GM18907 (cell line): ENCODE results near the gene SMYD2.

Experiments
- ATAC-seq: cut with Tn5 transposase; IDR thresholded peaks from one replicate; pipeline ENCODE4 v1.9.1; 2021; ENCODE audit warnings: mild to moderate bottlenecking, moderate library complexity; ENCODE audit not compliant: unreplicated experiment

The SMYD2 gene

DNA sequence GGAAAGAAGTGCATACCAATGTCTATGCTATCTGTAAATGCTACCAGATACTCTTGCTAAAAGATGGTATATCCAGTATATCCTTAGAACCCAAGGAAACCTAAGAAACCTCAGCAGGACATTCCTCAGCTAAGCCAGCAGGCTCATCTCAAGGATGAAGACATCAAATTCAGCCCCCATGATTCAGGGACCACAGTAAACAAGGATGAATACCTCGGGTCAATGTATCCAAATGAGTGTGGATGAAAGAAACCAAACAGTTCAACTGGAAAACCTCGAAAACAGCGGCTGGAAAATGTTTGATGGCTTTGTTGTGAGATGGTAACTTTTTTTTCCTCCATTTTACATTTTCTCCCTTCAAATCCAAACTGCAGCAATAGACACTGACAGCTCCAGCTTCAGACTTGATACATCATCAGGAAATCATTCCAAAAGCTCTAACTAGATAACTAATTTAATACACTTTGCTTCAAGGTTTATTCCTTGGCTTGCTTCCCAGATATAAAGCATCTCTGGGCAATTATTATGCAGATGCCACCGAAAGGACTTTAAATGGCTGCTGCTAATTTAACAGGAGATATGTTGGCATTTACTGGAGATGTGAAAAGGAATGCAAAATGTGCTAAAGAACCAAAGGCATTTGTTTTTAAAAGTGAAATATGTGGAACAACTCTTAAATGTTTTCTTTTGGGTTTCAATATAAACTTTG, 73.6 kb downstream of the SMYD2 start:
- ATAC-seq, result no peak

DNA sequence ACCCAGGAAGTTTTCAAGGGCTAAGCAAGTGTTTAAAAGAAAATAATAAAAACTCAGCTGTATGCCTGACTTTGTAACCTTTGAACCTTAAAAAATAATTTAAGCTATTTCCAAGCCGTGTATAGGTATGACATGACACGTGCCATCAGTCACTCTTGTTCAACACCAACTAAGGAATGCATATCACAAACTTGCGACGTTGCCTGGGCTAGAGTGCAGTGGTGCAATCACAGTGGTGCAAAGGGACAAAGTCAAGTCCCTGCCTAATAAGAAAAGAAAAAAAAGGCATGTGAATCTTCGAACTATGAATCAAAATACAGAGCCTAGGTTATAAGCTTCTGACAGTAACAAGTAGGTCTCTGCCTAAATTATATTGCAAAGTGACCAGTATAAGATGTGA, 79.2 kb downstream of the SMYD2 start:
- ATAC-seq, result no peak

GRCh38 chr1:214360525-214361164, 79.7 kb downstream of the SMYD2 start:
- no peak for ATAC-seq

- ATAC-seq, result no peak
These were observed 80.7 kb downstream of the SMYD2 start for GRCh38 chr1:214361636-214362035.

DNA sequence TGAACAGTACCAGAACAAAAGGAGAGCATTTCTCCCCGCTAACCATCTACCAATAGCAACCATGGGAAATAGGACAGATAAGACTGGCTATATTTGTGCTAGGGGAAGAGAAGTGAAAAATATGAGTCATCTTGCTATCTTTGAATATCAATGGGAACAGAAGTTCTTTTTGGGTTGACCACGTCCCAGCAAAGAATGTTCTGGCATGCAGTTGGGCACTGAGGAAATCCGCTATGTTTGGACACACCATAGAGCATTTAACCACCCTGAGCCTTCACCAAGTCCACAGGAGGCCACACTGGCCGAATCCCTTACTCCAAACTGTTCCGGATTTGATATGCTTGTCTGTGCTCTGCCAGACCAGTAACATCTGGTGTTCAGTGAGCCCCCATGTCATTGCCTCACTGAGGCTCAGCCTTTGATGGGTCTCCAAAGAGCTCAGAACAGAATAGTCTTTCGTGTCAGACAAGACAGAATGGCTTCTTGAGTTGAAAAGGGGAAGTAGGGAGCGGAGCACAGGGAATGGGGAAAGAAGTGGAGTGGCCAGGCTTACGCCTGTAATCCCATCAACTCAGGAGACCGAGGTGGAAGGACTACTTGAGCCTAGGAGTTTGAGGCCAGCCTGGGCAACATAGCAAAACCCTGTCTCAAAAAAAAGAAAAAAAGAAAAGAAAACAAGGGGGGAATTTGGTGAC, 81.4 kb downstream of the SMYD2 start:
- no peak for ATAC-seq

GRCh38 chr1:214363386-214363785, 82.4 kb downstream of the SMYD2 start:
- ATAC-seq, result no peak

GRCh38 chr1:214364386-214364785, 83.4 kb downstream of the SMYD2 start:
- no peak for ATAC-seq

GRCh38 chr1:214364786-214365295, 83.9 kb downstream of the SMYD2 start:
- ATAC-seq, result no peak

DNA sequence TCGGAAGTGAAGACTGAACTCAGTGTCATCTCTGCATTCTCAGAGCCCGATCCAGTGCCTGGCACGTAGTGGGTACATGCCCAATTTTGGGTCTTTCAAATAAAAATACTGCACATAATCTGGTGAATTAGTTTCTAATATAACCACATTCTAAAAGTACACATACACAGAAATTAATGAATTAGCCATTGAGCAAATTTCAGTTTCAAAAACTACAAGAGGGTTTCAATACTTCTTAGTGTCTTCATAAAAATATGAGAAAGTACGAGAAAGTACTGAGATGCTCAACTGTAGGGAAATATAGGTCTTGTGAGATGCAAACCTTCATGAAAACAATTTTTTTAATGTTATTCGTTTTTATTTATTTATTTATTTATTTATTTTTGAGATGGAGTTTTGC, 86.9 kb downstream of the SMYD2 start:
- ATAC-seq, result no peak

DNA sequence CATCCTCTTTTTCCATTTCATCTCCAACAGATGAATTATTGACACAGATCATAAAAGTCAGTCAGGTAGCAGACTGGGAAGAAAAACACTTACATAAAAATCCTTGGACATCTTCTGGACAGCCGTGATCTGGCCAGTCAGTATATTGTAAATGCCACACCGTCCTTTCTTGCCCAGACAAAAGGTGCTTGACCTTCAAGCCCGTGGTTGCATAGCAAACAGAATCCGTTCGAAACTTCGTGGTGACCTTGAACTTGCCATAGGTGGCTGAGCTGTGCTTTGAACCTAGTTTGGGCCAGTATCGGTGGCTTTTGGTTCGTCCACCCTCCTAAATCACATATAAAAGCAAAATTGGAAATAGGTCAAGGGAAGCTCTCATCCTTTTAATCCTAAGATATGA, 88.4 kb downstream of the SMYD2 start:
- no peak for ATAC-seq

DNA sequence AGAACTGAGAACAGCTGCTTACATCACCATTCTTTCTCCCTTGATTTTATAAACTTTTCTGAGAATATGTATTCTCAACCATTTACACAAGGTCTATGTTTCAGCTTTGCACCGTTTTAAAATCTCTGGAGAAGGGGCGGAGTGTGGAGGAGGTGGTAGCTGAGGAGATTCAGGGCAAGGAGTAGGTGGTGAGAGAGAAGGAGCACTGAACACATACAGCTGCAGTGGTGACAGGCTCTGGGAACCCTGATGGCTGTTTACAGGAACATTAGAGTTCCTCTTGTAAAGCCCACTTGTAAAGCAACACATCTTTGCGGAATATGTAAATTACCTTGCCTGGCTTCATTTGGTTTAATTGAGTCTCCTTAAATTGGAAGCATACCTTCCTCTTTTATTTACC, 89.7 kb downstream of the SMYD2 start:
- ATAC-seq, result no peak

GRCh38 chr1:214372092-214372491, 91.1 kb downstream of the SMYD2 start:
- no peak for ATAC-seq

GRCh38 chr1:214377485-214377884, 96.5 kb downstream of the SMYD2 start:
- ATAC-seq, result no peak

GRCh38 chr1:214377886-214378285, 96.9 kb downstream of the SMYD2 start:
- ATAC-seq, result no peak

DNA sequence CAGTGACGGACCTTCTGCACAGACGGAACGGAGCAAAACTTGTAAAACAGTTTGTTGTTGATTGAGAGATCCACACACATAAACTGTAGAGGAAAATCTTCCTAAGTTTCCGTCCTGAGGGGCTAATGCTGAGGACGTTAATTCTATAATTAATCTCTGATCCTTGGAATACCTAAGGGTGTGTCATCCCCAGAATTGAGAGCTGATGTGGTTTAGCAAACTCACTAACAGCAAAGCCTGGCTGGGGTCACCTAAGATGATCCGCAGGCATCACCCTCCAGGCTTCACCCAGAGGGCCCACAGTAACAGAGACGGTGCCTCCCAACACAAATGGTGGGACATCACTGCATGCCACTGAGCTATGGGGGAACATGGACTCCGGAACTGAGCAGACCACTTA, 97.5 kb downstream of the SMYD2 start:
- ATAC-seq, result no peak

GRCh38 chr1:214379236-214379970, 98.4 kb downstream of the SMYD2 start:
- ATAC-seq, result no peak

DNA sequence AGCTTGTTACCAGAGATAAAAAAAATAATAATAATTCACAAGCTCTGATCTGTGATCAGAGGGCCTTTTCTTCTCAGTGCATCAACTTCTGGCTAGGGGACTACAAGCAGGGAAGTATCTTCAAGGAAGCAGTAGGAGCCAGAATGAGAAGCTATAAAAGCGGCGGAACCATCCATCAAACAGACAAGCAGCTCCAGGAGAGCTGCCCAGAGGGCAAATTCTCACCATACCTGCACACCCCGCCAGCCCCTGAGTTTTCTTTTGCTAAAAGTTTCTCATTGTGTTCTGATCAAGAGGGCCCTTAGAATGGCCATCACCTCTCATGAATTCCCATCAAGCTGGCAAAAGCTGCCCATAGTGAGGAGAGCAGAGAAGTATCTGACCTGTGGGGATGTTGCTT, 99.4 kb downstream of the SMYD2 start:
- no peak for ATAC-seq

- no peak for ATAC-seq
These were observed 100.2 kb downstream of the SMYD2 start for GRCh38 chr1:214380986-214381695.

GRCh38 chr1:214383381-214384372, 102.7 kb downstream of the SMYD2 start:
- ATAC-seq, result no peak
